KMS-11 (cell line): ENCODE results near the gene SV2C.

Experiments used
- H2AFZ ChIP-seq: fragments of 200-600 bp; sonication (generic); 2 replicates; pipeline ENCODE4 v1.6.1; 2016; ENCODE audit warnings: antibody characterized with exemption, mixed run types, low read depth
- H3K27ac ChIP-seq: fragments of 200-600 bp; sonication (generic); 2 replicates; pipeline ENCODE4 v1.6.1; 2016; ENCODE audit warnings: mild to moderate bottlenecking, mixed run types
- H3K27me3 ChIP-seq: fragments of 200-600 bp; sonication (generic); 2 replicates; pipeline ENCODE4 v1.6.1; 2017; ENCODE audit warnings: mild to moderate bottlenecking, low read depth, mixed run types, moderate library complexity; ENCODE audit not compliant: insufficient read depth
- H3K36me3 ChIP-seq: fragments of 200-600 bp; sonication (generic); 2 replicates; pipeline ENCODE4 v1.6.1; 2017; ENCODE audit warnings: mild to moderate bottlenecking, mixed run types; ENCODE audit not compliant: insufficient read depth
- H3K4me1 ChIP-seq: fragments of 200-600 bp; sonication (generic); 2 replicates; pipeline ENCODE4 v1.6.1; 2016; ENCODE audit warnings: mild to moderate bottlenecking, low read depth, mixed run types; ENCODE audit not compliant: poor library complexity, severe bottlenecking
- H3K4me2 ChIP-seq: fragments of 200-600 bp; sonication (generic); 2 replicates; pipeline ENCODE4 v1.7.0; 2016; ENCODE audit warnings: mild to moderate bottlenecking, mixed run types
- H3K4me3 ChIP-seq: fragments of 200-600 bp; sonication (generic); IDR thresholded peaks from 2 replicates; pipeline ENCODE4 v1.6.1; 2017; ENCODE audit warnings: low read depth, low read length, mixed read lengths; ENCODE audit not compliant: insufficient read depth
- H3K79me2 ChIP-seq: fragments of 200-600 bp; sonication (generic); 2 replicates; pipeline ENCODE4 v1.6.1; 2016; ENCODE audit warnings: low read depth, mixed run types; ENCODE audit not compliant: insufficient read depth
- H3K9ac ChIP-seq: fragments of 200-600 bp; sonication (generic); 2 replicates; pipeline ENCODE4 v1.6.1; 2016; ENCODE audit warnings: mild to moderate bottlenecking, mixed run types
- H4K20me1 ChIP-seq: fragments of 200-600 bp; sonication (generic); 2 replicates; pipeline ENCODE4 v1.6.1; 2016; ENCODE audit warnings: mild to moderate bottlenecking, mixed run types; ENCODE audit not compliant: insufficient read depth
- CTCF ChIP-seq: fragments of 200-600 bp; sonication (generic); conservative IDR thresholded peaks from 2 replicates; pipeline ENCODE4 v1.6.1; 2017; ENCODE audit warnings: low read depth, mild to moderate bottlenecking, antibody characterized with exemption, low read length, moderate library complexity, mixed read lengths

The SV2C gene

GRCh38 chr5:76197726-76198125 is 114.5 kb downstream of the SV2C start:
- H2AFZ ChIP-seq = no peak overlapping the region
- no peaks in the 10 kb centered on the region for H4K20me1 ChIP-seq
- no peak overlapping the region for H3K27ac ChIP-seq
- H3K27me3 ChIP-seq = no peaks in the 10 kb centered on the region
- no peaks in the 10 kb centered on the region for H3K79me2 ChIP-seq
- no peaks in the 10 kb centered on the region for H3K36me3 ChIP-seq
- H3K4me2 ChIP-seq = no peak overlapping the region
- no peak overlapping the region for H3K9ac ChIP-seq
- no peak overlapping the region for H3K4me3 ChIP-seq
- no peaks in the 10 kb centered on the region for H3K4me1 ChIP-seq
- no peak for TF ChIP-seq CTCF

- H3K4me3 ChIP-seq = no peak overlapping the region
- H4K20me1 ChIP-seq = no peaks in the 10 kb centered on the region
- no peaks in the 10 kb centered on the region for H3K4me1 ChIP-seq
- no peak overlapping the region for H2AFZ ChIP-seq
- H3K79me2 ChIP-seq = no peaks in the 10 kb centered on the region
- no peak overlapping the region for H3K9ac ChIP-seq
- no peaks in the 10 kb centered on the region for H3K36me3 ChIP-seq
- no peak overlapping the region for H3K4me2 ChIP-seq
- no peaks in the 10 kb centered on the region for H3K27me3 ChIP-seq
- H3K27ac ChIP-seq = no peak overlapping the region
- TF ChIP-seq CTCF = no peak
Measured at GRCh38 chr5:76199336-76200318, 116.4 kb downstream of the SV2C start.

GRCh38 chr5:76202182-76202581 is 119.0 kb downstream of the SV2C start:
- Histone ChIP-seq H3K4me2 (no peak overlapping the region), H3K79me2 (no peaks in the 10 kb centered on the region), H2AFZ (no peak overlapping the region), H3K4me1 (no peaks in the 10 kb centered on the region), H3K27ac (no peak overlapping the region), H3K4me3 (no peak overlapping the region), H3K27me3 (no peaks in the 10 kb centered on the region), H4K20me1 (no peaks in the 10 kb centered on the region), H3K36me3 (no peaks in the 10 kb centered on the region), H3K9ac (no peak overlapping the region)
- TF ChIP-seq CTCF = no peak

- no peak overlapping the region for H3K4me2 ChIP-seq
- no peak overlapping the region for H3K4me3 ChIP-seq
- H3K4me1 ChIP-seq = no peaks in the 10 kb centered on the region
- H2AFZ ChIP-seq = no peak overlapping the region
- H3K79me2 ChIP-seq = no peaks in the 10 kb centered on the region
- no peaks in the 10 kb centered on the region for H3K27me3 ChIP-seq
- no peak overlapping the region for H3K9ac ChIP-seq
- H3K36me3 ChIP-seq = no peaks in the 10 kb centered on the region
- H3K27ac ChIP-seq = no peak overlapping the region
- no peak for TF ChIP-seq CTCF
- no peaks in the 10 kb centered on the region for H4K20me1 ChIP-seq
Measured at GRCh38 chr5:76204191-76204590, 121.0 kb downstream of the SV2C start.
